Measurements from ENCODE around the gene ZNF536. TPM values are rescaled to one million over a fixed set of nuclear protein-coding genes. Genes with fewer than 3 reads are reported as not detected.

Gene ZNF536
- total RNA-seq, 1 experiment from 2014 or later: 2.9 TPM

GRCh38 chr19:30452931-30453330 is 80.7 kb downstream of the ZNF536 start:
- Histone ChIP-seq H3K9me3 (ENCODE audit: low read depth, low read length, poor library complexity, severe bottlenecking) (no peaks in the 10 kb centered on the region), H3K4me3 (ENCODE audit: low read depth, low read length, poor library complexity, severe bottlenecking) (no peak overlapping the region), H3K36me3 (ENCODE audit: insufficient read depth, low read length, poor library complexity, severe bottlenecking) (no peaks in the 10 kb centered on the region), H3K27ac (ENCODE audit: low read depth, low read length, poor library complexity, severe bottlenecking) (no peak overlapping the region), H3K4me1 (ENCODE audit: insufficient read depth, low read length, poor library complexity, severe bottlenecking) (peaks cover 26% of the 10 kb centered on the region), H3K27me3 (replicated peaks; ENCODE audit: insufficient read depth, low read depth, low read length, poor library complexity) (no peaks in the 10 kb centered on the region)
- BruUV-seq (replicated peaks): no TSS peak
- ChIA-PET POLR2A (ENCODE audit: low non-redundant PET) (no interaction called here), CTCF (no interaction called here)
- intact Hi-C loops (cut with micrococcal nuclease; ENCODE audit: unreplicated experiment): no loop called here
- TF ChIP-seq EZH2 (IDR thresholded peaks at IDR 0.05; ENCODE audit: borderline replicate concordance, low read depth, low read length, poor library complexity, severe bottlenecking) (no peak), CTCF (conservative IDR thresholded peaks at IDR 0.05; ENCODE audit: low read depth, low read length) (no peak)
- DNase-seq (ENCODE audit: low spot score): no peak

GRCh38 chr19:30453743-30454142 is 81.6 kb downstream of the ZNF536 start:
- Histone ChIP-seq H3K36me3 (ENCODE audit: insufficient read depth, low read length, poor library complexity, severe bottlenecking) (no peaks in the 10 kb centered on the region), H3K27ac (ENCODE audit: low read depth, low read length, poor library complexity, severe bottlenecking) (no peak overlapping the region), H3K4me3 (ENCODE audit: low read depth, low read length, poor library complexity, severe bottlenecking) (no peak overlapping the region), H3K4me1 (ENCODE audit: insufficient read depth, low read length, poor library complexity, severe bottlenecking) (peaks cover 18% of the 10 kb centered on the region), H3K9me3 (ENCODE audit: low read depth, low read length, poor library complexity, severe bottlenecking) (no peaks in the 10 kb centered on the region), H3K27me3 (replicated peaks; ENCODE audit: insufficient read depth, low read depth, low read length, poor library complexity) (no peaks in the 10 kb centered on the region)
- ChIA-PET POLR2A (ENCODE audit: low non-redundant PET) (no interaction called here), CTCF (no interaction called here)
- DNase-seq (ENCODE audit: low spot score): no peak
- intact Hi-C loops (cut with micrococcal nuclease; ENCODE audit: unreplicated experiment): no loop called here
- BruUV-seq (replicated peaks): no TSS peak
- no peak for TF ChIP-seq EZH2 (IDR thresholded peaks at IDR 0.05; ENCODE audit: borderline replicate concordance, low read depth, low read length, poor library complexity, severe bottlenecking)
- no peak for TF ChIP-seq CTCF (conservative IDR thresholded peaks at IDR 0.05; ENCODE audit: low read depth, low read length)

GRCh38 chr19:30455881-30456280 is 83.7 kb downstream of the ZNF536 start:
- Histone ChIP-seq H3K9me3 (ENCODE audit: low read depth, low read length, poor library complexity, severe bottlenecking) (no peaks in the 10 kb centered on the region), H3K4me3 (ENCODE audit: low read depth, low read length, poor library complexity, severe bottlenecking) (no peak overlapping the region), H3K27me3 (replicated peaks; ENCODE audit: insufficient read depth, low read depth, low read length, poor library complexity) (no peaks in the 10 kb centered on the region), H3K4me1 (ENCODE audit: insufficient read depth, low read length, poor library complexity, severe bottlenecking) (peaks cover under 1% of the 10 kb centered on the region), H3K36me3 (ENCODE audit: insufficient read depth, low read length, poor library complexity, severe bottlenecking) (no peaks in the 10 kb centered on the region), H3K27ac (ENCODE audit: low read depth, low read length, poor library complexity, severe bottlenecking) (no peak overlapping the region)
- POLR2A ChIA-PET (ENCODE audit: low non-redundant PET): no interaction called here
- TF ChIP-seq EZH2 (IDR thresholded peaks at IDR 0.05; ENCODE audit: borderline replicate concordance, low read depth, low read length, poor library complexity, severe bottlenecking) (no peak), CTCF (conservative IDR thresholded peaks at IDR 0.05; ENCODE audit: low read depth, low read length) (no peak)
- BruUV-seq (replicated peaks): no TSS peak
- no peak for DNase-seq (ENCODE audit: low spot score)
- intact Hi-C loops (cut with micrococcal nuclease; ENCODE audit: unreplicated experiment): no loop called here
- CTCF ChIA-PET: no interaction called here
